Renal pelvis (tissue), 4 donors: ENCODE results near the gene PKNOX2. TPM values are rescaled to one million over a fixed set of nuclear protein-coding genes. Genes with fewer than 3 reads are reported as not detected.

ENCODE experiments used
- DNase-seq: peaks from one replicate; pipeline ENCODE4 v3.0.0-alpha.2; 2013
- polyA plus RNA-seq, 3 donors: library from polyadenylated mRNA; unstranded; fragments of 120-200 nt; gene quantifications; one replicate each; pipeline ENCODE4 v1.2.1, GENCODE V29; 2013; ENCODE audit not compliant: insufficient read length in 3 of 3

Gene PKNOX2
- polyA plus RNA-seq, 3 donors: 11.3 to 14.8 (median 13.4) TPM

DNA sequence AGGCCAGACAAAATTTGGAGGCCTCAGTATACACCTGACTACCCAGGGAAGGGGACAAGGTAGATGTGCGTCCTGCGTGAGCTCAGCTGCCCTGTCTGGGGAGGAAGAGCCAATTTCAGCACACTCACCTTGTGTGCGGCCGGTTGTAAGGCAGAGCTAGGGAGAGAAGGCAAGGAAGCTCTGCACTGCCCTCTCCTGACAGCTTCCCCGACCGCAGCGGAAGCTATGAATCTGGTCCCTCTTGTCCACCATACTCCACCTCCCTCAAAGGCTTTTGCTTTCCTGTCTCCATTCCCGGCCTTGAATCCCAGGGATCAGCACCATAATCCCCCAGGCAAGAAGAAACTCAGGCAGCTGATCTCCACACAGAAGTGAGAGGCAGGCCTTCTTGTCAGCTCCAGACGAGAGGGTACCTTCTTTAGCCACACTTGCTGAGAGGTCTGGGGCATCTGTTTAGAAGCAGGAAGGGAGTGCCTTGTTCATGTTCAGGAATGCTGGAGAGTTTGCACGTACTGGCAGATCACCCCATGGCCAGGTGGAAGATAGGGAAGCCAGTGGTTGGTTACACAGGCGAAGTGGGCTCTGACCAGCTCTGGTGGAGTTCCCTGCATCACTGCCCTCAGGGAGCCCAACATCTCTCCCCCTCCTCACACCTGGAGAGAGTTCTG, 269.0 kb downstream of the PKNOX2 start:
- DNase-seq: no peak

DNA sequence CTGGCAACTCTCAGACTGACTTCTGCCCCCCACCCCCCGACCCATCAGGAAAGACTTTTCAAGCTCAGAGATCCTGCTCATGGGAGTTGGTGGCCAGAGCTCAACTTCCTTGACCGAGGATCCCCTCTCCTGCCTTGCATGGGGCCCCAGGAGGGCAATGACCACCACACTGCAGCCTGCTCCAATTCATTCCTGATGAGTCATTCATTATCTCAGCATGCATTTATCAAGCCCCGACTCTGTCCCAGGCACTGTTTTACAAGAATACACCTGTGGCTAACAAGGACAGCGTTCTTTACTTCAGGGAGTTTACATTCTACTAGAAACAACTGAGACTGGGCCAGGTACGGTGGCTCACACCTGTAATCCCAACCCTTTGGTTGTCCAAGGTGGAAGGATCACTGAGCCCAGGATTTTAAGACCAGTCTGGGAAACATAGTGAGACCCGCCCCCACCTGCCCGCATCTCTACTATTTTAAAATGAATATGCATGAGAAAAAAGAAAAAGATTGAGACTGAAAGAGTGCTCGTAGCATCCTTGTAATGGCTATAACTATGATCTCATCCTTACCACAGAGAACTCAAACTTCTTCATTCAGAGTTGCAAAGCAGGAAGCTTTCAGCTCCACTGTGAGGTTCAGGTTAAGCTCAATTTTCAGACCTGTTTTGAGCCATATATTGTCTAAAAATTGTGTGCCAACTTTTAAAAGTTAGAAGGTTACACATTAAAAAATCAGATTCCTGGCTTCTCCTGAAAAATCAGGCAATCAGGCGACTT, 271.1 kb downstream of the PKNOX2 start:
- DNase-seq: no peak

DNA sequence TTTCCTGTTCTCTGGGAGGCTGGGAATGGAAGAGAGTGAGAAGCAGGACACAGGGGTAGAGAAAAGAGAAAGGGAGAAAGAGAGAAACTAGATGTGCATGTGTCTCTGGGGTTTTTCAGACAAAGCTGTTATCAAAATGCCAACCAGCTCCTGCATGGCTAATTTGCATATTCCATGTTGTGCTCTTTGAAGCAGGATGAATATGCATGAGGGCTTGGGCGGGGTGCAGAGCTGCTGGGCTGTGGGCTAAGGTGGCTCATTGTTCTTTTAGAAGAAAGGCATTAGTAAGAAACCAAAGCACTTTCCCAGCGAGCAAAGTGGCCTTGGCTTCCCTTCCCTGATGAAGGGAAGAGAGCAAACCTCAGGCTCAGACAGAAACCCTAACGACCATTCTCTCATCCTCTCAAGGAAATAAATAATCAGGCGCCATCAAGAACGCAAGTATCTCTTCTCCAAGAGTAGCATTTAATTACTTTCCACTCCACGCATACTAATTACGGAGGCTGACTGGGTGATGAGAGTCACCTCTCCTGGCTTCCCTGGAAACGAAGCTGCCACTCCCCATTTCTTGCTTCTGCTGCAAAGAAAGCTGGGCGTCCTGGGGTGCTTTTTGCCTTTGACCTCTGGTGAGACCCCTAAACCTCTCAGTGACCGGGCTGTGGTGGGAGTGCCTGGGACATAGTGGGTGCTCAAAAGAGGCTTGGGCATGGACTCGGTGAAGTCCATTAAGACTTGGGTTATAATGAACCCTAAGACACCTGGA, 277.3 kb downstream of the PKNOX2 start:
- no peak for DNase-seq

DNA sequence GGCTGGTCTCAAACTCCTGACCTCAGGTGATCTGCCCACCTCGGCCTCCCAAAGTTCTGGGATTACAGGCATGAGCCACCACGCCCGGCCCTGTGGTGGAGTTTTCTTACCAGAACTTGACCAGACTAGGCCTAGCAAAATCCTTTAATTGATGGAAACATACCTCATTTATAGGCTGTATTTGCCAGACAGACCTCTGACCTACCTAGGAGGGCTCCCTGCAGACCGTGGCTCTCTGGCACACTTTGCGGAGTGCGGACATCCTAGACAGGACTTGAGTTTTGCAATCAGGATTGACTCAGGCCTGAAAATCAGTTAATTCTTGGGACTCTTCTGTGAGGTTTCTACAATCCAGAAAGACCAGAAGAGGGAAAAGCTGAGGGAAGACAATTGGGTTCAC, 278.4 kb downstream of the PKNOX2 start:
- no peak for DNase-seq

DNA sequence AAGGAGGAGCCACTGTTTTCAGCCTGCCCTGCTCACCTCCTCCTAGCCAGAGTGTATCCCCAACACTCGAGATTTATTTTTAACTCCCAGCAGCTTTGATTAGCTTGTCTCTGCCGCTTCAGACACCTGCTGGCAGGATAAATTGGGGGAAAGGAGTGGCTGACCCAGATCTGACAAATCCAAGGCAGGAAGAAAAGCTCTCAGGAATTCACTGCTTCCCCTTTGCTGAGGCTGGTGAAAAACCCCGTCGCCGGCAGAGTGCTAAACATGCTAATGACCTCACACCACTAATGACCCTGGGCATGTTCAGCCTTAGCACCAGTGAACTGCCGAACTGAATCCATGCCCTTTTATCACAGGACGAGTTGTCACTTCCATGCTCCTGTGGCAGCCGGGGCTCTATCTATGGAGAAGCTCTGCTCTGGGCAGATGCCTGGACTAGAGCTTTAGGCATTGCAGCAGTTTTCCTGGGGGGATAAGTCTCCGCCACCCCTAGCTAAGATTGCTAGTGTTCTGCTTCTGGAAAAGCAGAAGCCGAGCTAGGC, 279.3 kb downstream of the PKNOX2 start:
- no peak for DNase-seq

DNA sequence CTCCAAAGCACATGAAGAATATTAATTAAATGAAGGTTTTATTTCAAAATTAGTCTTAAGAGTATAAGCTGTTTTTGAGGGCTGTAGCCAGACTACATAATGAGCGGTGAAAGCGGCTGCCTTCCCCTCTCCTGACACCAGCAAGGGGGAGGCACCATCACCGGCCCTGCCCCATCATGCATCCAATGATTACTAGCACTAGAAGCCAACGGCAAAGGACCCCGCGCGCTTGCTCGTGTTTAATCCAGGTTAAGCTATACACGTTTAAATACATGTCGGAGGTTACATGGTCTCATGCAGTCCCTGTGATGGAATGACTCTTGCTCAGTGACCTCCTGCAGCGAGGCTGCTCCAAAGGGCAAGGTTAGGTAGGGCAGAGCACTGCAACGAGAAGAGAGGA, 281.2 kb downstream of the PKNOX2 start:
- DNase-seq: no peak

DNA sequence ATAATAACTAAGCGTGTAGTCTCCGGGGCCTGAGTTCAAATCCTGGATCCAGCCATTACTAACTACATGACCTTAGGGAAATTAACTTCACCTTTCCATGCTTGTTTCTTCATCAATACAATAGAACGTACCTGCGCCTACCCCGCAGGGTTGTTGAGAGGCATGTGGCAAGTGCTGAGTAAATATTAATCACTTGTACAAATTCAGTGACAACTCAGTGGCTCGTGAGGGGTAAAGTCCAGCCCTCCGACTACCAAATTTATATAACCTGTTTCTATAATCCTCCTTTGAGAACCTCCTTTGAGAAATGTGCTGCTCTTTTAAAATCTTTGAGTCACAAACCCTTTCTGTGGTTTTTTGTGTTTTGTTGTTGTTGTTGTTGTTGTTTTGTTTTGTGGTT, 281.7 kb downstream of the PKNOX2 start:
- DNase-seq: no peak

DNA sequence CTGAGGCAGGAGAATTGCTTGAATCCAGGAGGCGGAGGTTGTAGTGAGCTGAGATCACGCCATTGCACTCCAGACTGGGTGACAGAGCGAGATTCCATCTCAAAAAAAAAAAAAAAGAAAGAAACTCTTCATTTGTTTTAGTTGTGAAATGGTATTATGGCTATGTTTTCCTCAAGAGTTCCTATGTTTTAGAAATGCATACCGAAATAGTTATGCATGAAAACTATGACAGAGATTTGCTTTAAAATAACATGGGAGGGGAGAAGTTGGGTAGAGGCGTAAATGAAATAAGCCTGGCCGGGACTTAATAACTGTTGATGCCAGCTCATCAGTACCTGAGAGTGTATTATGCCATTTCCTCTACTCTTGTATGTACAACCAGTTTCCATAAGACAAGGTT, 283.2 kb downstream of the PKNOX2 start:
- DNase-seq: no peak

DNA sequence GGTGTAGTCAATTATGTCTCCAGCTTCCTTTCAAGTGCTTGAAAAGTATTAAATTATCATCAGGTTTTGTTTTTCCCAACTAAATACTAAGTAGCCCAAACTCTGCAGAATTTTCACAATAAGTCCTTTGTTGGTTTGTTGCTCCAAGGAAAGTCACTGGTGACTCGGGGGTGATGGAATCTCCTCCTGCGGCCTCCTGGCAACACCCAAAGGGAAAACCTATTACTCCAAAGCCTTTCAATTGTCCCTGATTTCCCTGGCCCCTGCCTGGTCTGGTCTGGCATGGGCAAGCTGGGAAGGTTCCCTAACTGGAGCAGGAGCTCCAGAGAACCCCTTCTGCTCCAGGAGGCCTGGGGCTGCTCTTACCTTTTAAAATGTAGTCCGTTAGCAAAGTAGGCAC, 283.6 kb downstream of the PKNOX2 start:
- no peak for DNase-seq

DNA sequence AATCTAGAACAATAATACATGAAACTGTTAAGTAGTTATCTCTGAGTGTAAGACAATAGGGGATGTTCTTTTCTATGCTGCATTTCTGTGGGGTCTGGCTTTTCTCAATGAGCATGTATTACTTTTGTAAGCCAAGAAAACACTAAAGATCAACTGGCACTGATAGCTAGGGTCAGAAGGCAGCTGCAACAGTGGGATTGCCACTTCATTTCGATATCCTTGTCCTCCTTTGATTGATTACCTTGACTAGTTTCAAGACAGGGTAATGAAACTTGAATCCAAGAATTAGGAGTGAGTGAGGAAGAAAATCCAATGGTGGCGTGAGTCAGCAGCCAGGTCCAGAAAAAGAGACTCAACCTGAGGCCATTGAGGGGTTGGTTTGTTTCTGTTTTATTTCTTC, 285.0 kb downstream of the PKNOX2 start:
- DNase-seq: no peak

DNA sequence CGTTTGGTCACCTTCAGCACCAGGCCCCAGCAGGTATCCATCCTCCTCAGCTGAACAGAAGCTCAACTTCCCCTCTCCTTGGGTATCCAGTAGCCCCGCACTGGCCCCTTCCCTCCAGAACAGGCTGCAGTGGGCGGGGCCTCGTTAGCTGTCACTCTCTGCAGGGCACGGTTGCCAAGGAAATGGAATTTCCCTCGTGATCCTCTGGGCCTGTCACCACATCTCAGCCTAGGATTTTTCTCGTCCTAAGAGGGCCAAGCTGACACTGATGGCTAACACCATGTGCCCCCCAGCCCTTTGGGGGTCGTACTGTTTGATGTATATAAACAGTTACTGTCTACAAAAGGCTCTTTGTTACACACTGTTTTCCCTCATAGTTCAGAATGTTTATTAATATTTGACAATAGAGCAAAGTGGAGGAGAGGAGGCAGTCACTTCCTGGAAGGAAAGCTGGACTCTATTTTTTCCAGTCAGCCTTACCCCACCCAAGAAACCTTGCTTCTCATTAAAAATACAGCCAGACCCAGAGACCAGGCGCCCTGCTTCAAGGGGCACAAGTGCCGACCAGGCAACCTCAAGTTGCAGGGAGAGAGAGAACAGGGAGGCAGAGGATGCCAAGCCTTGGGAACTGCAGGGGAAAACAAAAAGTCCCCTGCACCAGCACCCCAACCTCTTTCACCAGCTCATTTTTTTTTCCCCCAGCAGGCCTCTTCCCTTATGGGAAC, 287.0 kb downstream of the PKNOX2 start:
- DNase-seq: peak; percentile 58

DNA sequence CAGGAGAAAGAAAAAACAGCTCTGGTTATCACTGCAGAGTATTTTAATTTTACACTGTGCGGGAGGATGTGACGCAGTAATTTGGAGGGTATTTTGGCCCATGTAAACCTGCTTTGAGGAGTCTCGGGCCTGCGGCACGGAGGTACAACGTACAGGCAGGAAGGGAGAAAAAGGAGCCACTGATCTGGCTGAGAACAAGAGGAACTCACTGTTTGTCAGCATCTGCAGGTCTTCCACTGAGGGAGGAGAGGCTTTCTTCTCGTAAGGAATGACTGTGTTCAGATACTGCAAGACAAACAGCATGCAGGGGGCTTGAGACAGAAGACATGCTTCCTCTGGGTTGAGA, 287.5 kb downstream of the PKNOX2 start:
- no peak for DNase-seq

DNA sequence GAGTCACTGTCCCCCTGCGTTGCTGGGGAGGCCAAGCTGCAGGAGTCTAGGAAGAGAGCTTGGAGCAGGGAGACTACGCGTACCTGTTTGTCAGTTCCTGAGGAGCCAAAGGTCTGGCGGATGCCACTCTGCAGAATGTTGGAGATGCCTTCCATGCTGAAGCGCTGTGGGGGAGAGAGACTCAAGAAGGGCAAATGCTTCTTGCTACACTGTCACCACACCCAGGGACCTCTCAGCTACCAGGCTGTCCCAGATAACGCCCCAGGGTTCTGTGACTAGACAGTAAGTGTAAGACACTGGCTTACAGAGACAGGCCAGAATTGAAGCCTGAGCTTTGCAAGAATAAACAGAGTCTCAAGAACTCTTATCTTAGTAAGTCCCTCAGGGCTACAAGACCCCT, 289.5 kb downstream of the PKNOX2 start:
- no peak for DNase-seq

DNA sequence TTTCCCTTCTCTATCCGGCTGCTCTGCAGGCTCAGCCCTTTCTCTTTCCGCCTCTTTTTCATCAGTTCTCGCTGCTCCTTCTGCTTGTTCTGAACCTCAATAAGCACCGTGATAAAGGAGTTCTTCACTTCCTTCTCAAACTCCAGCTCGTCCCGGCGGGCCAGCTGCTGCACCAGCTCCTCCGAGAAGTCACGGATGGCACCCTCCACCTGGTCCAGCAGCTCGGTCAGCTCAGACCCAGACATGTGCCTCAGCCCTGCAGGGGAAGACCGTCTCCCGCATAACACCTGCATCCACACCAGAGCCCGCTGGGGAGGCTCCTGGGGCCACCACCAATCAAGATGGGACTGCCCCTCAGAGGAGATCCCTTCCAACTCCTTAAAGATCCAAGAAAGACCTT, 291.3 kb downstream of the PKNOX2 start:
- DNase-seq: no peak

DNA sequence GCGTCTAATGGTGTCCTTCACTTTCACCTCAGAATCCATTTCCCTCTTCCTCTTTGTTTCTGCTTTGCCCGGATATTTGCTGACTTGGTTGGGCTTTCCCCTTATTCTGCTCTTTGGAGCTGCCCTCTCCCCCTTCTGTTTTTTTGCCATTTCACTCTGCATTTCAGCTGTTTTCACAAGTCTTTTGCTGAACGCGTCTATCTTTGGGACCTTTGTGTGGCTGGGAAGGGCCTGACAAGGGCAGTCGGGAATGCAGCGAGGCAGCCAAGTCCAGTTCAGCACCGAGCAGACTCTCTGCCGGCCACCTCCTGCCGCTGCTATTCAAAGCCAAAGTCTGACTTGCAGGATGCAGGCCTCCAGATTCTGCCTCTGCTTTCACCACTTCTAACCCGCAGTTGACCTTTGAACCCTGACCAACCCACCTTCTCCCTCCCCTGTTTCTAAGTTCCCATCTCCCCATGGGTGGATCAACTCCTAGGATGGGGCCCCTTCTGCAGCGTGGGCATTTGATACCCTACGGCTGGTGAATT, 293.3 kb downstream of the PKNOX2 start:
- peak; percentile 14 for DNase-seq

DNA sequence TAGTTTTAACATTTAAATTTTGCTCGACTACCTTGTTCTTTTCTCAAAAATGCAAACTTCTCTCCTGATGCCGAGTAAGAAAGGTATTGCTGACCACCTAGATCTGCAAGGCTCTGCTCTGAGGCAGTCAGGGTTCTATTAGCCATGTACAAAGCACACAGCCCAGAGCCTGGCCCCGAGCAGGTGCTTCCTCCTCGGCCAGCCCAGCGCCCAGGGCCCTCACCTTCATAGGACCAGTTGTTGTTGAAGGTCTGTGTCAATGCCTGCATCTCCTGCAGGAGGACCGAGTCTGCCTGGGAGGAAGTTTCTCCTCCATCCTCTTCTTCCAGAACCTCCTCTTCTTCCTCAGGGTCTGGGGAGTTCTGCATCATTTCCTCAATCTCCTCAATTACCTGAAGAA, 295.7 kb downstream of the PKNOX2 start:
- no peak for DNase-seq

DNA sequence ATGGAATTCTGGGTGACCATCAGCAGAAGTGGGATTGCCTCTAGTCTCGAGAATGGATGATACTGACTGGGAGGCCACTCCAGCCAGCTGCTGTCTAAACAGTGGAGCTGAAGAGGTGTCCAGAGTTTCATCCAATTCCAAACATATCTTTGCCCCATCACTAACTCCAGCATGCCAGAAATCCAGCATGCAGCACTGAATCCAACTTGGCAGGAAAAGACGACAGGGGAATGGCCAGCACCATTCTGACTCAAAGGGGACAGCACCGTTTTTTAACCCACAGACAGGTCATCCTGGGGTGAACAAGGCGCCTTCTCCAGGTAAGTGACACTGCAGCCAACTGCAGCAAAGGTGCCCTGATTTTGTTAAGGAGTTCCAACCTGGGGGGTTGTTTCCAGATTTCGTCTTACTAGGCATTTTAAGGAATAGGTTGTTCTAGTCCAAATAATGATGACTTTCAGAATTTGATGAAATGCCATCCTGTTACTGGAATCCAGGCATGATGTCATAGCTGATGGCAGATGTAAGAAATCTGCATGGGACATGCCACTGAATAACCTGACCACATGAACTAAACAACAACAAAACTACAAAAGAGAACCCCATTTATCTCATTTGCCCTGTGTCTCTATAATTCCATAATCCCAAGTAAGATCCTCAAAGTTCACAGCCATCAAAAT, 299.2 kb downstream of the PKNOX2 start:
- no peak for DNase-seq

DNA sequence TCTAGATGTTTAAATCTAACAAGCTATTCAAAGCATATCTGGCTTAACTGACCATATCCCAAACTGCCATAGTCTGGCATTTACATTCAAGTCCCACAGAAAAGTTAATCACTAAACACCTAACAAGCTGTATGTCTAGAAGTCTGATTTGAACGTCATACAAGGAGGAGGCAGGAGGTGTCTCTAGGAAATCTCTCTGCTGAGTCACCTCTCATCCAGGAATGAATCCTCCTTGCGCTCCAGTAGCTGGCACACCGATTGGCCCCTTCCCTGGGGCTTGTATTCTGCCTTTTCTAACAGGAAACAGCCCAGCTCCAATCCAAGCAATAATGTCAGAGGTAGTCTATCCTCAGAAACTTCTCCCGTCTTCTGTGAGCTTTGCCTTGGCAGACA, 299.7 kb downstream of the PKNOX2 start:
- no peak for DNase-seq

DNA sequence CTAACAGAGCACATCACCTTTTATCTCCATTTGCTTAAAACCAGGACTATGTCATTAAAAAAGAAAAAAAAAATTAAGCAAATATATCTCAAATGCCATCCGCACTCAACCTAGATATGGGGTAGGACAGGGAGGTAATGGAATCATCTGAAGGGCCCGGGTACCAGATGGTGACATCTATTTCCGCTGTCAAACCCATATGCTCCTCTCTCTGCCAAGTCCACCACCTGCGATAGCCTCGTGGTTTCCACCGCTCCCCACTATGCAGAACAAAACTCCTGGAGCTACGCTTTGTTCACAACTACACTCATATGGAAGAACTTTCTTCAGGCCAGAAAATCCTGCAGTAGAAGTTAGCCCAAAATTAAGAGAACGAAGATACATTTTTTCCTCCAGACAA, 300.1 kb downstream of the PKNOX2 start:
- no peak for DNase-seq

DNA sequence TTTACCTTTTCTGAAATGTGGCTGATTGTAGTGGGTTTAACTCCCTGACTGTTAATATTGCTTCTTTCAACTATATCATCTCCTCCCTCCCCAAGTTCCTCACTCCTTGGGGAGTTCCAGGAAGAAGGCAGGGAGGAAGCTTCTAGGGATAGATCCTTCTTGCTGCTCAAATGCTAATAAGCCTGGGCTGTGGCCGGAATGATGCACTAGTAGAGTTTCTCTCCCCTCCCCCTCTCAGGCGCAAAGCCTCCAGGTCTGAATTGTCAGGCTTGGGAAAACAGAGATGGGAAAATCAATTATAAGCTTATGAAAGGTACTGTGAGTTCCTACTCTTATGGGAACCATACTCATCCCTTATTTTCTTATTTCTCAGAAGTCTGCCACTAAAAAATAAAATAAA, 300.7 kb downstream of the PKNOX2 start:
- DNase-seq: no peak

DNA sequence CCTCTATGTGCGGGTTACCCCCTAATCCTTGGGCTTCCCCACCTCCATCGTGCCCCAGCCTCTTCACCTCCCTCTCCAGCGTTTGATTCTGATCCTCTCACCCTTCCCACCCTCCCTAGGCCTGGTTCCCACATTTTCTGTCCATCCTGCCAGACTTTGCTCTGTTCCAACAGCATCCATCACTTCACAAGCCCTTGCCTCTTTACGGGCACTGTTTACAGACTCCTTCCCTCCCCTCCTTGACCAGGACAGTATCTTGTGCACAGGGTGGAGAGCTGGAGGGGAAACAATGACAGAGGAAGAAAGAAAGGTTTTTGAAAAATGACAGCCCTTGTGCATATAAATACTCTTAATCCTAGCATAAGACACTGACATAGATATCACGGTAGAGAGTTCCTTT, 301.1 kb downstream of the PKNOX2 start:
- DNase-seq: no peak
